GM19452 (cell line): ENCODE data around the gene CCDC106.

Experiments used
- ATAC-seq: cut with Tn5 transposase; IDR thresholded peaks from one replicate; pipeline ENCODE4 v1.9.1; 2021; ENCODE audit not compliant: unreplicated experiment

Gene CCDC106

GRCh38 chr19:55694656-55695491 lies 46.9 kb downstream of the CCDC106 start:
- ATAC-seq, result no peak

GRCh38 chr19:55695511-55696290 lies 47.7 kb downstream of the CCDC106 start:
- no peak for ATAC-seq

GRCh38 chr19:55696301-55697068 lies 48.5 kb downstream of the CCDC106 start:
- ATAC-seq, result no peak

GRCh38 chr19:55697069-55697440 lies 49.0 kb downstream of the CCDC106 start:
- no peak for ATAC-seq

GRCh38 chr19:55697698-55698097 lies 49.7 kb downstream of the CCDC106 start:
- no peak for ATAC-seq

GRCh38 chr19:55698256-55698655 lies 50.2 kb downstream of the CCDC106 start:
- no peak for ATAC-seq

GRCh38 chr19:55699221-55699620 lies 51.2 kb downstream of the CCDC106 start:
- ATAC-seq, result no peak

- no peak for ATAC-seq
These were observed 52.8 kb downstream of the CCDC106 start for GRCh38 chr19:55700813-55701212.

- ATAC-seq, result no peak
These were observed 54.2 kb downstream of the CCDC106 start for GRCh38 chr19:55702131-55702627.
